Activated T-cell treated with anti-CD3 and anti-CD28 coated beads, Interleukin-2, amount 50 U/mL, for 72 hours (primary cell): ENCODE data around the gene TOM1. TPM values are rescaled to one million over a fixed set of nuclear protein-coding genes. Genes with fewer than 3 reads are reported as not detected.

Source experiments
- ATAC-seq, 2 donors: fragments of 150-1000 bp; cut with Tn5 transposase; replicated peaks in 1 of 2; 2 replicates each; pipeline ENCODE4 v1.10.0; 2021; ENCODE audit warnings: moderate library complexity in 2 of 2, mild to moderate bottlenecking in 1 of 2
- DNase-seq, 2 donors: peaks; one replicate each; pipeline ENCODE4 v3.0.0; 2021 to 2022; ENCODE audit warnings: mixed read lengths in 1 of 2
- H3K27ac Mint-ChIP-seq: one replicate; pipeline ENCODE4 v1.8.0; 2022; ENCODE audit warnings: mild to moderate bottlenecking, moderate library complexity, mixed read lengths
- H3K27me3 Mint-ChIP-seq: one replicate; pipeline ENCODE4 v1.8.0; 2022; ENCODE audit warnings: low read depth, mixed read lengths
- H3K36me3 Mint-ChIP-seq, 2 donors: one replicate each; pipeline ENCODE4 v1.8.0; 2022; ENCODE audit warnings: mixed read lengths in 2 of 2, mild to moderate bottlenecking in 1 of 2; ENCODE audit not compliant: insufficient read depth in 2 of 2
- H3K4me1 Mint-ChIP-seq: one replicate; pipeline ENCODE4 v1.8.0; 2022; ENCODE audit warnings: low read depth, mixed read lengths
- H3K4me3 Mint-ChIP-seq, 2 donors: one replicate each; pipeline ENCODE4 v1.8.0; 2022; ENCODE audit warnings: mild to moderate bottlenecking in 2 of 2, mixed read lengths in 2 of 2, moderate library complexity in 2 of 2
- H3K9me3 Mint-ChIP-seq, 2 donors: one replicate each; pipeline ENCODE4 v1.8.0; 2022; ENCODE audit warnings: mixed read lengths in 2 of 2
- total RNA-seq, 2 donors: library from RNA; stranded (reverse); gene quantifications; one replicate each; pipeline ENCODE4 v1.2.3, GENCODE V29; 2022

TOM1 gene
- total RNA-seq, 2 donors from 2014 or later = 38.4 to 40.4 TPM

GRCh38 chr22:35322126-35322525, 22.4 kb downstream of the TOM1 start:
- H3K4me3 Mint-ChIP-seq = no peak overlapping the region
- DNase-seq = no peak
- no peaks in the 10 kb centered on the region for H3K4me1 Mint-ChIP-seq
- ATAC-seq = no peak
- H3K27ac Mint-ChIP-seq = no peak overlapping the region
- peaks cover 0 to 5% of the 10 kb centered on the region in 2 donors for H3K36me3 Mint-ChIP-seq
- H3K27me3 Mint-ChIP-seq = no peaks in the 10 kb centered on the region
- no peaks in the 10 kb centered on the region for H3K9me3 Mint-ChIP-seq

GRCh38 chr22:35322893-35323292, 23.2 kb downstream of the TOM1 start:
- Mint-ChIP-seq H3K36me3 (peaks cover 0 to 5% of the 10 kb centered on the region in 2 donors), H3K9me3 (no peaks in the 10 kb centered on the region), H3K27ac (no peak overlapping the region), H3K27me3 (no peaks in the 10 kb centered on the region), H3K4me3 (no peak overlapping the region), H3K4me1 (no peaks in the 10 kb centered on the region)
- ATAC-seq (no peak), DNase-seq (no peak)

GRCh38 chr22:35323305-35323704, 23.6 kb downstream of the TOM1 start:
- no peak for DNase-seq
- Mint-ChIP-seq H3K27me3 (no peaks in the 10 kb centered on the region), H3K4me1 (no peaks in the 10 kb centered on the region), H3K27ac (no peak overlapping the region), H3K9me3 (no peaks in the 10 kb centered on the region), H3K36me3 (peaks cover 0 to 5% of the 10 kb centered on the region in 2 donors), H3K4me3 (no peak overlapping the region)
- no peak for ATAC-seq

- H3K4me3 Mint-ChIP-seq = no peak overlapping the region
- no peak for ATAC-seq
- DNase-seq = no peak
- peaks cover 0 to 5% of the 10 kb centered on the region in 2 donors for H3K36me3 Mint-ChIP-seq
- no peak overlapping the region for H3K27ac Mint-ChIP-seq
- no peaks in the 10 kb centered on the region for H3K9me3 Mint-ChIP-seq
- no peaks in the 10 kb centered on the region for H3K27me3 Mint-ChIP-seq
- peaks cover 3% of the 10 kb centered on the region for H3K4me1 Mint-ChIP-seq
Observed at GRCh38 chr22:35324067-35324466, 24.4 kb downstream of the TOM1 start.

GRCh38 chr22:35324762-35325161, 25.1 kb downstream of the TOM1 start:
- H3K27me3 Mint-ChIP-seq = no peaks in the 10 kb centered on the region
- H3K4me1 Mint-ChIP-seq = peaks cover 10% of the 10 kb centered on the region
- DNase-seq (no peak), ATAC-seq (no peak)
- no peaks in the 10 kb centered on the region for H3K9me3 Mint-ChIP-seq
- H3K36me3 Mint-ChIP-seq = peaks cover 0 to 5% of the 10 kb centered on the region in 2 donors
- no peak overlapping the region for H3K4me3 Mint-ChIP-seq
- H3K27ac Mint-ChIP-seq = no peak overlapping the region

- H3K27ac Mint-ChIP-seq = no peak overlapping the region
- no peak for ATAC-seq
- H3K9me3 Mint-ChIP-seq = no peaks in the 10 kb centered on the region
Observed at GRCh38 chr22:35325209-35325608, 25.5 kb downstream of the TOM1 start.

GRCh38 chr22:35326854-35327562, 27.3 kb downstream of the TOM1 start:
- Mint-ChIP-seq H3K4me3 (no peak overlapping the region), H3K27me3 (no peaks in the 10 kb centered on the region), H3K4me1 (peaks cover 20% of the 10 kb centered on the region), H3K36me3 (peaks cover 0 to 5% of the 10 kb centered on the region in 2 donors), H3K9me3 (no peaks in the 10 kb centered on the region), H3K27ac (no peak overlapping the region)
- DNase-seq (no peak), ATAC-seq (no peak)

More at GRCh38 chr22:35325209-35325608, 25.5 kb downstream of the TOM1 start:
- Mint-ChIP-seq H3K27me3 (no peaks in the 10 kb centered on the region), H3K4me3 (no peak overlapping the region), H3K36me3 (peaks cover 0 to 5% of the 10 kb centered on the region in 2 donors), H3K4me1 (peaks cover 14% of the 10 kb centered on the region)
- no peak for DNase-seq

GRCh38 chr22:35327690-35328471, 28.2 kb downstream of the TOM1 start:
- H3K4me3 Mint-ChIP-seq = no peak overlapping the region
- H3K27ac Mint-ChIP-seq = no peak overlapping the region
- peaks cover 0 to 8% of the 10 kb centered on the region in 2 donors for H3K36me3 Mint-ChIP-seq
- DNase-seq (no peak), ATAC-seq (no peak)
- H3K9me3 Mint-ChIP-seq = no peaks in the 10 kb centered on the region
- peaks cover 20% of the 10 kb centered on the region for H3K4me1 Mint-ChIP-seq
- H3K27me3 Mint-ChIP-seq = no peaks in the 10 kb centered on the region

GRCh38 chr22:35328472-35328885, 28.8 kb downstream of the TOM1 start:
- ATAC-seq = no peak
- Mint-ChIP-seq H3K27ac (no peak overlapping the region), H3K9me3 (no peaks in the 10 kb centered on the region), H3K27me3 (no peaks in the 10 kb centered on the region), H3K4me3 (no peak overlapping the region), H3K36me3 (peaks cover 0 to 7% of the 10 kb centered on the region in 2 donors), H3K4me1 (peaks cover 20% of the 10 kb centered on the region)
- no peak for DNase-seq

- no peak for DNase-seq
- peak overlapping the region; percentile 62 to 77 for H3K4me3 Mint-ChIP-seq
- H3K27me3 Mint-ChIP-seq = no peaks in the 10 kb centered on the region
- no peak for ATAC-seq
- H3K9me3 Mint-ChIP-seq = no peaks in the 10 kb centered on the region
- H3K4me1 Mint-ChIP-seq = peaks cover 27% of the 10 kb centered on the region
- H3K36me3 Mint-ChIP-seq = peaks cover 0 to 7% of the 10 kb centered on the region in 2 donors
- H3K27ac Mint-ChIP-seq = peak overlapping the region; percentile 82
Observed at GRCh38 chr22:35329114-35329847, 29.6 kb downstream of the TOM1 start.

GRCh38 chr22:35330258-35330861, 30.7 kb downstream of the TOM1 start:
- peaks cover 0 to 5% of the 10 kb centered on the region in 2 donors for H3K36me3 Mint-ChIP-seq
- peaks cover 30% of the 10 kb centered on the region for H3K4me1 Mint-ChIP-seq
- DNase-seq = peak; percentile 65 to 73
- H3K27ac Mint-ChIP-seq = peak overlapping the region; percentile 5
- peak overlapping the region; percentile 62 to 77 for H3K4me3 Mint-ChIP-seq
- H3K9me3 Mint-ChIP-seq = no peaks in the 10 kb centered on the region
- H3K27me3 Mint-ChIP-seq = no peaks in the 10 kb centered on the region
- ATAC-seq = peak; percentile 81 to 86

GRCh38 chr22:35332278-35332677, 32.6 kb downstream of the TOM1 start:
- H3K27me3 Mint-ChIP-seq = no peaks in the 10 kb centered on the region
- ATAC-seq = no peak
- H3K36me3 Mint-ChIP-seq = peaks cover 0 to 3% of the 10 kb centered on the region in 2 donors
- DNase-seq = no peak
- H3K9me3 Mint-ChIP-seq = no peaks in the 10 kb centered on the region
- H3K4me1 Mint-ChIP-seq = peaks cover 36% of the 10 kb centered on the region
- H3K27ac Mint-ChIP-seq = no peak overlapping the region
- H3K4me3 Mint-ChIP-seq = no peak overlapping the region
